ENCODE data around the gene DAD1.
"Not testable (repeated sequence)": the region's sequence is repeated elsewhere in the genome, so short reads cannot be mapped to it uniquely, and the experiment has no call there.

The DAD1 gene

GRCh38 chr14:22549981-22550673, 38.9 kb downstream of the DAD1 start:
- DNase-seq = no peak

GRCh38 chr14:22549324-22549962, 39.6 kb downstream of the DAD1 start:
- DNase-seq = no peak

- DNase-seq = no peak
These were observed 40.9 kb downstream of the DAD1 start for GRCh38 chr14:22547948-22548750.

GRCh38 chr14:22547313-22547947, 41.6 kb downstream of the DAD1 start:
- DNase-seq = no peak

- no peak for DNase-seq
These were observed 42.3 kb downstream of the DAD1 start for GRCh38 chr14:22546722-22547071.

GRCh38 chr14:22545842-22546721, 42.9 kb downstream of the DAD1 start:
- no peak for DNase-seq

GRCh38 chr14:22544881-22545420, 44.1 kb downstream of the DAD1 start:
- DNase-seq = no peak

- no peak for DNase-seq
These were observed 44.6 kb downstream of the DAD1 start for GRCh38 chr14:22544406-22544805.

GRCh38 chr14:22543570-22544357, 45.3 kb downstream of the DAD1 start:
- not testable (repeated sequence) for DNase-seq

GRCh38 chr14:22542360-22542759, 46.7 kb downstream of the DAD1 start:
- no peak for DNase-seq

- DNase-seq = no peak
These were observed 47.3 kb downstream of the DAD1 start for GRCh38 chr14:22541721-22542120.

GRCh38 chr14:22540811-22541360, 48.1 kb downstream of the DAD1 start:
- no peak for DNase-seq

GRCh38 chr14:22540293-22540692, 48.7 kb downstream of the DAD1 start:
- DNase-seq = no peak

GRCh38 chr14:22539831-22540230, 49.2 kb downstream of the DAD1 start:
- DNase-seq = no peak

- no peak for DNase-seq
These were observed 50.3 kb downstream of the DAD1 start for GRCh38 chr14:22538671-22539228.

- DNase-seq = no peak
These were observed 51.4 kb downstream of the DAD1 start for GRCh38 chr14:22537436-22538310.

- peak; percentile 43 for DNase-seq
These were observed 52.1 kb downstream of the DAD1 start for GRCh38 chr14:22536853-22537338.

- no peak for DNase-seq
These were observed 53.1 kb downstream of the DAD1 start for GRCh38 chr14:22535916-22536315.

GRCh38 chr14:22535126-22535525, 53.9 kb downstream of the DAD1 start:
- no peak for DNase-seq

Data from GDM1 (cell line).